CD14-positive monocyte (primary cell): Measurements from ENCODE around the gene APOC3. TPM values are rescaled to one million over a fixed set of nuclear protein-coding genes. Genes with fewer than 3 reads are reported as not detected.

Experiments used
- DNase-seq, 3 donors: peaks; one replicate each; pipeline ENCODE4 v3.0.0-alpha.2; 2011 to 2022
- H2AFZ ChIP-seq: 2 replicates; pipeline ENCODE4 v1.6.0; 2012; ENCODE audit warnings: mild to moderate bottlenecking, low read depth, low read length, inconsistent platforms; ENCODE audit not compliant: insufficient read depth, poor library complexity, severe bottlenecking
- H3K27ac ChIP-seq, 2 donors: 1 replicate in 1 of 2; 2 replicates in 1 of 2; pipeline ENCODE4 v1.5.1; 2012 to 2013; ENCODE audit warnings: low read length in 2 of 2, control low read depth in 1 of 2, inconsistent platforms in 1 of 2, low read depth in 1 of 2, mild to moderate bottlenecking in 1 of 2
- H3K27me3 ChIP-seq, 2 donors: one replicate each; pipeline versions ENCODE4 v1.6.0 to v1.6.1; 2011 to 2013; ENCODE audit warnings: low read length in 2 of 2; ENCODE audit not compliant: control insufficient read depth in 2 of 2, insufficient read depth in 2 of 2
- H3K36me3 ChIP-seq, 2 donors: replicated peaks in 1 of 2; 1 replicate in 1 of 2; 2 replicates in 1 of 2; pipeline versions ENCODE4 v1.5.1 to v1.6.1; 2012 to 2013; ENCODE audit warnings: low read length in 2 of 2, control low read depth in 1 of 2, inconsistent platforms in 1 of 2, mild to moderate bottlenecking in 1 of 2; ENCODE audit not compliant: insufficient read depth in 2 of 2, control insufficient read depth in 1 of 2
- H3K4me1 ChIP-seq, 2 donors: 1 replicate in 1 of 2; 2 replicates in 1 of 2; pipeline versions ENCODE4 v1.5.1 to v1.6.1; 2012 to 2013; ENCODE audit warnings: low read length in 2 of 2, control low read depth in 1 of 2, inconsistent platforms in 1 of 2, mild to moderate bottlenecking in 1 of 2, moderate library complexity in 1 of 2; ENCODE audit not compliant: insufficient read depth in 2 of 2, control insufficient read depth in 1 of 2
- H3K4me2 ChIP-seq: replicated peaks from 2 replicates; pipeline ENCODE3; 2012; ENCODE audit warnings: low read length, moderate library complexity, mild to moderate bottlenecking; ENCODE audit not compliant: poor library complexity, severe bottlenecking; ENCODE audit errors: extremely low read depth
- H3K4me3 ChIP-seq, 3 experiments: fragments of 200-600 bp in 1 of 3; sonication (generic) in 1 of 3; replicated peaks in 1 of 3; 1 replicate in 2 of 3; 2 replicates in 1 of 3; pipeline ENCODE4 v1.5.1; 2011 to 2013; ENCODE audit warnings: low read length in 3 of 3, mild to moderate bottlenecking in 3 of 3, control low read depth in 2 of 3, low read depth in 2 of 3, inconsistent platforms in 1 of 3, moderate library complexity in 1 of 3
- H3K79me2 ChIP-seq: 2 replicates; pipeline ENCODE4 v1.6.0; 2012; ENCODE audit warnings: mild to moderate bottlenecking, control low read depth, inconsistent platforms, low read length, moderate library complexity; ENCODE audit not compliant: insufficient read depth
- H3K9ac ChIP-seq: 2 replicates; pipeline ENCODE4 v1.6.0; 2017; ENCODE audit warnings: low read length, mild to moderate bottlenecking; ENCODE audit not compliant: insufficient read depth, poor library complexity, severe bottlenecking
- H3K9me3 ChIP-seq, 2 donors: replicated peaks in 1 of 2; 1 replicate in 1 of 2; 2 replicates in 1 of 2; pipeline versions ENCODE4 v1.5.1 to v1.6.1; 2012 to 2013; ENCODE audit warnings: low read length in 2 of 2, control low read depth in 1 of 2; ENCODE audit not compliant: control insufficient read depth in 1 of 2, insufficient read depth in 1 of 2
- H4K20me1 ChIP-seq: 2 replicates; pipeline ENCODE4 v1.6.0; 2012; ENCODE audit warnings: mild to moderate bottlenecking, low read length, control low read depth, moderate library complexity; ENCODE audit not compliant: insufficient read depth
- H3K27ac Mint-ChIP-seq, 7 donors: one replicate each; pipeline ENCODE4 v1.8.0; 2020; ENCODE audit warnings: mild to moderate bottlenecking in 7 of 7, mixed read lengths in 7 of 7, moderate library complexity in 6 of 7, inconsistent platforms in 2 of 7
- H3K27me3 Mint-ChIP-seq, 3 donors: one replicate each; pipeline ENCODE4 v1.8.0; 2021 to 2022; ENCODE audit warnings: low read depth in 3 of 3, mild to moderate bottlenecking in 3 of 3, mixed read lengths in 3 of 3, moderate library complexity in 3 of 3, inconsistent platforms in 1 of 3
- H3K36me3 Mint-ChIP-seq, 2 donors: one replicate each; pipeline ENCODE4 v1.8.0; 2020; ENCODE audit warnings: mixed read lengths in 2 of 2, inconsistent platforms in 1 of 2, mild to moderate bottlenecking in 1 of 2
- H3K4me1 Mint-ChIP-seq: one replicate; pipeline ENCODE4 v1.8.0; 2020; ENCODE audit warnings: mild to moderate bottlenecking, mixed read lengths
- H3K4me3 Mint-ChIP-seq, 2 donors: one replicate each; pipeline ENCODE4 v1.8.0; 2020; ENCODE audit warnings: mild to moderate bottlenecking in 2 of 2, mixed read lengths in 2 of 2, moderate library complexity in 1 of 2
- H3K9me3 Mint-ChIP-seq, 7 donors: one replicate each; pipeline ENCODE4 v1.8.0; 2020 to 2022; ENCODE audit warnings: mixed read lengths in 7 of 7, mild to moderate bottlenecking in 6 of 7, moderate library complexity in 6 of 7, inconsistent platforms in 2 of 7
- CTCF ChIP-seq: fragments of 200-600 bp; IDR thresholded peaks from one replicate; pipeline ENCODE4 v1.8.0; 2022; ENCODE audit warnings: antibody characterized with exemption, mild to moderate bottlenecking
- WGBS: methylation state at CpG from one replicate; pipeline ENCODE4 v1.1.5; 2013; ENCODE audit warnings: missing lambda C conversion rate; ENCODE audit not compliant: insufficient coverage; 5-methylcytosine and 5-hydroxymethylcytosine counted together
- intact Hi-C, 2 donors: fragments of 100-400 bp; cut with micrococcal nuclease; formaldehyde crosslinking; loops; one replicate each; pipeline versions ENCODE4 v1.15.0 to v1.15.1; 2023
- polyA plus RNA-seq, 3 donors: library from polyadenylated mRNA; depleted of rRNA in 1 of 3; unstranded in 2 of 3; stranded (reverse) in 1 of 3; fragments of 300-500 nt in 2 of 3; fragments of >200 nt in 1 of 3; fragmentation: Illumina TruSeq in 2 of 3; gene quantifications; 1 replicate in 2 of 3; 2 replicates in 1 of 3; pipeline ENCODE4 v1.2.3, GENCODE V29; 2012 to 2021

The APOC3 gene
- polyA plus RNA-seq, 3 donors, result not detected

GRCh38 chr11:116828632-116829524 lies 829 bp upstream of the APOC3 start:
- Mint-ChIP-seq H3K9me3 (no peaks in the 10 kb centered on the region), H3K27ac (no peak overlapping the region), H3K4me3 (no peak overlapping the region), H3K27me3 (peaks cover 1 to 4% (median 3%) of the 10 kb centered on the region in 3 donors), H3K4me1 (no peaks in the 10 kb centered on the region), H3K36me3 (no peaks in the 10 kb centered on the region)
- Histone ChIP-seq H3K4me1 (no peaks in the 10 kb centered on the region), H3K9me3 (no peaks in the 10 kb centered on the region), H3K9ac (no peak overlapping the region), H3K27ac (no peak overlapping the region), H2AFZ (no peak overlapping the region), H4K20me1 (no peaks in the 10 kb centered on the region), H3K4me2 (no peak overlapping the region), H3K4me3 (no peak overlapping the region), H3K36me3 (no peaks in the 10 kb centered on the region), H3K79me2 (no peaks in the 10 kb centered on the region), H3K27me3 (no peaks in the 10 kb centered on the region)
- intact Hi-C loops, result no loop called here
- no peak for TF ChIP-seq CTCF
- no peak for DNase-seq
- WGBS, result 90% methylated on average over 5 of the region's 16 CpGs

GRCh38 chr11:116830184-116830912 lies 641 bp downstream of the APOC3 start:
- intact Hi-C loops, result no loop called here
- Histone ChIP-seq H2AFZ (no peak overlapping the region), H3K36me3 (no peaks in the 10 kb centered on the region), H4K20me1 (no peaks in the 10 kb centered on the region), H3K9ac (no peak overlapping the region), H3K9me3 (no peaks in the 10 kb centered on the region), H3K4me3 (no peak overlapping the region), H3K27ac (no peak overlapping the region), H3K79me2 (no peaks in the 10 kb centered on the region), H3K4me1 (peaks cover 7 to 8% of the 10 kb centered on the region in 2 donors), H3K27me3 (no peaks in the 10 kb centered on the region), H3K4me2 (no peak overlapping the region)
- WGBS, result 97% methylated on average over 15 of the region's 17 CpGs
- H3K9me3 Mint-ChIP-seq, result no peaks in the 10 kb centered on the region
- H3K27ac Mint-ChIP-seq, result no peak overlapping the region
- no peak for DNase-seq
- H3K4me1 Mint-ChIP-seq, result peaks cover 8% of the 10 kb centered on the region
- TF ChIP-seq CTCF, result no peak
- peaks cover 3 to 7% (median 4%) of the 10 kb centered on the region in 3 donors for H3K27me3 Mint-ChIP-seq
- H3K4me3 Mint-ChIP-seq, result no peak overlapping the region
- H3K36me3 Mint-ChIP-seq, result no peaks in the 10 kb centered on the region
